Astrocyte (in vitro differentiated cells and primary cell): ENCODE data around the gene ELMO3.

Source experiments
- CTCF ChIP-seq: IDR thresholded peaks from 2 replicates; pipeline ENCODE4 v1.5.1; 2011; ENCODE audit warnings: low read depth, mild to moderate bottlenecking, inconsistent platforms, low read length, moderate library complexity; ENCODE audit not compliant: insufficient read depth
- EZH2 ChIP-seq: IDR thresholded peaks from 2 replicates; pipeline ENCODE4 v1.6.1; 2012; ENCODE audit warnings: mild to moderate bottlenecking, low read length, inconsistent platforms; ENCODE audit not compliant: insufficient read depth

- TF ChIP-seq EZH2, result no peak
- peak; percentile 13 for TF ChIP-seq CTCF
Measured at GRCh38 chr16:67246081-67246755, 47.3 kb downstream of the ELMO3 start.
